IPS-18c (cell line): ENCODE data around the gene MYL5.

Source experiments
- H3K4me3 ChIP-seq: 2 replicates; pipeline ENCODE4 v1.7.0; 2013; ENCODE audit warnings: low read depth, mild to moderate bottlenecking, low read length, moderate library complexity; ENCODE audit not compliant: insufficient read depth
- H3K9me3 ChIP-seq: one replicate; pipeline ENCODE4 v1.6.1; 2013; ENCODE audit warnings: mild to moderate bottlenecking, low read length, moderate library complexity; ENCODE audit not compliant: control insufficient read depth, insufficient read depth

The MYL5 gene

DNA sequence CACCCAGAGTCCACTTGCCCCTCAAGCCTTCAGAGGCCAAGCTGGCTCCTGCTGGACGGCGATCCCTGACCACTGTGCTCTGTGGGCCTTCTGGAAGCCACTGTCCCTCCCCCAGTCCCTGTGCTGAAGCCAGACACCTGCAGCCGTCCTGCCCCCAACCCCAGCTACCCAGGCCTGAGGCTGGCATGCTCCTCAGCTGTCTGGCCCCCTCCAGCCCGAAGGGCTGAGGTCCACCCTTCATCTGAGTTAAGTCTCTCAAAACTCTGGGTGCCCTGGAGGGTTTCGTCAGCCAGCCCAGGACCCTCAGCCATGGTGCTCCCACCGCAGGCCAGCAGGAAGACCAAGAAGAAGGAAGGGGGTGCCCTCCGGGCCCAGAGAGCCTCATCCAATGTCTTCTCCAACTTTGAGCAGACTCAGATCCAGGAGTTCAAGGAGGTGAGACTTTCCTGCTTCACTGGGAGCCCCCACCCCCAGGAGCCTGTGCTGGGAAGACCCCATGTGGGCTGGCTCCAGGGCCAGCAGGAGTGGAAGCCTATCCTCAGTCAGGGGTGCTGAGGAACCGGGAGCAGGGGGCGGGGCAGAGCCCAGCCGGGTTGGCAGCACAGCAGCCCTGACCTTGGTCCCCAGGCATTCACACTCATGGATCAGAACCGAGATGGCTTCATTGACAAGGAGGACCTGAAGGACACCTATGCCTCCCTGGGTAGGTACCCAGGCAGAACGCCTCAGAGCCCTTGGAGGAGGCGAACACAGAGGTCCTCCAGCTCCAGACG lies 4.2 kb downstream of the MYL5 start:
- H3K9me3 ChIP-seq, result no peaks in the 10 kb centered on the region
- H3K4me3 ChIP-seq, result no peak overlapping the region

DNA sequence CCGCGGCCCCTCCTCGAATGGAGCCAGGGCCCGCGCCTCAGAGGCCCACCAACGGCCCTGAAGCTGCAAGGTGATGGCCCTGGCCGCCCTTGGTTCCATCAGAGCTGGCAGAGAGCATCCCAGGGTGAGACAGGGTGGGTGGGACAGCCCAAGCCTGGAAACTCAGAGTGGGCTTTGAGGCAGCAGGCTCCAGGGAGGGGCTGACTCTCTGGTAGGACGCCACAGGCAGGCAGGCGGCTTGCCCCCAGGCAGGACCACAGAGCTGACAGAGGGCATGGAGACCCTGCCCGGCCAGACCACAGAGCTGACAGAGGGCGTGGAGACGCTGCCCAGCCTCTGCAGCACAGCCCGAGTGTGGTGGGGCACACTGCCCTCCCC lies 4.8 kb downstream of the MYL5 start:
- Histone ChIP-seq H3K4me3 (no peak overlapping the region), H3K9me3 (no peaks in the 10 kb centered on the region)

DNA sequence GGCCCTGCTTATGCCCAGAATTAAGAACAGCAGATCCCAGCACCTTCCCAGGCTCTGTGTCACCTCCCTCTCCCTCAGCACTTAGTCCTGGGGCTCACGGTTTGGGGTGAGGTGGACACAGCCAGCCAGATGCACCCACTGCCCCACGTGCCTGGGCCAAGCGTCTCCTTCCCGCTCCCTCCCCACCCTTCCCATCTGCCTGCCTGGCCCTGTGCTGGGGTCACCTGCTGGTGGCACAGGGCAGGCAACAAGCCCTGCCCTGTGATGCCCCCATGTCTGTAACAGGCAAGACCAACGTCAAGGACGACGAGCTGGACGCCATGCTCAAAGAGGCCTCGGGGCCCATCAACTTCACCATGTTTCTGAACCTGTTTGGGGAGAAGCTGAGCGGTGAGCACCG lies 5.3 kb downstream of the MYL5 start:
- Histone ChIP-seq H3K4me3 (no peak overlapping the region), H3K9me3 (no peaks in the 10 kb centered on the region)

DNA sequence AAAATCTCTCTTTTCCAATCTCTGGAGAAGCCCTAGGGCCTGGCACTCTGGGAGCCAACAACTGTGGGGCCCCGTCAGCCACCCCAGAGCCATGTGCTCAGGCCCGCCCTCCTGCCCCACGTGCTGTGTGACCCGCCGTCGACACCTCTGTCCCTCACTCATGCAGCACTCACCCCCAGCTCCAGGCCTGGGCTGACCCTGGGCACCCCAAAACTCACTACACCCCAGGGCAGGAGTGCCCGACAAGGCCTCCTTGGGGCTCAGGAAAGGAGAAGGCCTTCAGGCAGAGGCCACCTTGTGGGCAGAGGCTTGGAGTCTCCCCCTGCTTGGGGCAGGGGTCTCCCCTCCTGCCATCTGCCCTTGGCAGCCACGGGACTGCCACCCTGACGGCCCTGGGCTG lies 5.7 kb downstream of the MYL5 start:
- Histone ChIP-seq H3K9me3 (no peaks in the 10 kb centered on the region), H3K4me3 (no peak overlapping the region)

DNA sequence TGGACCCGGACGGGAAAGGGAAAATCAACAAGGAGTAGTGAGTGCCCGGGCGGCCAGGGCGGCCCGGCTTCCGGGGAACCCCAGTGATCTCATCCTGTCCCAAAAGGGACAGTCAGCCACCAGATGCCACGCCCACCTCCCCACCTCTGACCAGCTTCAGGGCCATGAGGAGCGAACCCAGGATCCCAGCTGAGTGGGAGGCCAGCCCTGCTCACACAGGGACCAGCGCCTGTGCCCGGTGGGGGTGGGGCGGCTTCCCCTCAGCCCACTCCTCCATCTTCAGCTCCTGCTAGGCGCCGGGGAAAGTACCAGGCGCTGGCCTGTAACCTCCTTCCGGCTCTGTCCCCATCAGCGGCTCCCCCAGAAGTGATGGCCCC lies 6.2 kb downstream of the MYL5 start:
- Histone ChIP-seq H3K4me3 (peak overlapping the region; percentile 43), H3K9me3 (no peaks in the 10 kb centered on the region)

DNA sequence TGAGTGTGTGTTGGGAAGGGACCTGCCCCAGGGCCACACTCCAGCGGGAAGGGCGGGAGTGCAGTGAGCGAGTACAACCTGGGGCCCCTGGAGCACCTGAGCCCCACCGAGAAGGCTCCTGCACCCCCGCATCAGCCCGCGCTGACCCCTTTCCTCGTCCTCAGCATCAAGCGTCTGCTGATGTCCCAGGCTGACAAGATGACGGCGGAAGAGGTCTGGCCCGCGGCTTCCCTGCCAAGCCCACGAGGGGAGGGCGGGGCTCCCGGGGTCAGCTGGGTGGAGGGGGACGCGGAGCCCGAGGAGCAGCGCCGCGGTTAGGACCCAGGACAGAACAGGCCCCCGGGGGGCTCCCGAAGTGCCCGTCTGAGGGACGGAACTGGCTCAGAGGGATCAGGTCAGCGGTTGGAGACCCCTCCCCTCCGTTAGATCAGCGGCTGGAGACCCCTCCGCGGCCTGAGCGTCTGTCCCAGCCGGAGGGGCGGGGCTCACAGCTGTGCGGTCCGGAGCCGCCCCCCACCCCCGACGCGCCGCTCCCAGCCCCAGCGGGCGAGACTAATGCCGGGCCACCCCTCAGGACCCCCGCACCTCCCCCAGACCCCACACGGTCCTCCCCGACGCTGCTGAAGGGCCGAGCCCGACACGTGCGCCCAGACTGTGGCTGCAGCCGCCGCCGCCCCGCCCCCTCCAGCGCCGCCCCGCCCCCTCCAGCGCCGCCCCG lies 6.7 kb downstream of the MYL5 start:
- H3K9me3 ChIP-seq, result no peaks in the 10 kb centered on the region
- H3K4me3 ChIP-seq, result peak overlapping the region; percentile 43; the same call in 1 of the 2 replicates

DNA sequence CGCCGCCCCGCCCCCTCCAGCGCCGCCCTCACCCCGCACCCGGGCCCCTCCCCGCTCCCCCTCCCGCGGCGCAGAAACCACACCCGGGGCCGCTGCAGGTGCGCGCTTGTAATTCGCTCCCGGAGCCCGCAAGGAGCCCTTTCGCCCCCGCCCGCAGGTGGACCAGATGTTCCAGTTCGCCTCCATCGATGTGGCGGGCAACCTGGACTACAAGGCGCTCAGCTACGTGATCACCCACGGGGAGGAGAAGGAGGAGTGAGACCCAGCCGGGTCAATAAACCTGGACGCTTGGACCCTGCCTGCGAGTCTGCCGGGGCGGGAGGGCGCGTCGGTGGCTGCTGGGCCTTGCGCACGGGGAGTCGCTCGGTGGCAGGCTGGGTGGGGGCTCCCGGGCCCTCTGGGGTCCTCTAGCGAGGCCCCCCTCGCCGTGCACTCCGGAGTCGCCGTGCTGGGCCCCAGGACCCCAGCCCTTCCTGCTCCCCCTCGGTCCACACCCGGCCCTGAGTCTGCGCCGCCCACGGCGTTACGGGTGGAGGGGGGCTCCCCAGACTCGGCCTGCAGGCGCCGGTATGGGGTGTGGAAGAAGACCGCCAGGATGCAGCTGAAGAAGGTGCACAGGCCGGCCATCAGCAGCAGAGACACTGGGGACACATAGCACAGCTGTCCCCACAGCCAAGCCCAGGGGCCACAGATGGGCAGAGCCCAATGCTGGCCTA lies 7.6 kb downstream of the MYL5 start:
- Histone ChIP-seq H3K4me3 (no peak overlapping the region), H3K9me3 (no peaks in the 10 kb centered on the region)

DNA sequence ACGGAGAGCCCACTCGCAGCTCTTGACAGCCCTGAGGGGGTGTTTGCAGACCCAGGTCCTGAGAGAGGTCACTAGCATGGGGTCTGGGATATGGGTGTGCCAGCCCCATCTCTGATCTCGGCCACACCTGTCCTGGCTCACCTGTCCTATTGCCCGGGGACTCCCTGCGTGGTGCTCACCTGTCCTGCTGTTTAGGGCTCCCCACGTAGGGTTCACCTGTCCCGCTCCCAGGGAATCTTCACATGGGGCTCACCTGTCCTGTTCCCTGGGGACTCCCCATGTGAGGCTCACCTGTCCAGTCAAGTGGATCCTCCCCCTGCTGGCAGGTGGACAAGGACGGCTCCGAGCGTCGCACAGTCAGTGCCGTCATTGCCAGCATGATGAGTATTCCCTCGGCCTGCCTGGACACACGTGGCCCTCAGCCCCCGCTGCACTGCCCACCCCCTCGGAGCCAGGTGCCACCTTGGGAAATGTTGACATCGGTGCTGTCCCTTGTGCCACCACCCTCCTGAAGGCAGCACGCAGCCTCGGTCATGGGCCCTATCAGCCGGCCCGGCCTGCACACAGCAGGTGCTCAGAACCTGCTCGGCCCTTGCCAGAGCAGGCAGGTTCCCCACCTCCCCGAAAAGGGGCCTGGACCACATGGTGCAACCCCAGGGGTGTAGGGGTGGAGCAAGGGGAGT lies 8.3 kb downstream of the MYL5 start:
- Histone ChIP-seq H3K4me3 (no peak overlapping the region), H3K9me3 (no peaks in the 10 kb centered on the region)

DNA sequence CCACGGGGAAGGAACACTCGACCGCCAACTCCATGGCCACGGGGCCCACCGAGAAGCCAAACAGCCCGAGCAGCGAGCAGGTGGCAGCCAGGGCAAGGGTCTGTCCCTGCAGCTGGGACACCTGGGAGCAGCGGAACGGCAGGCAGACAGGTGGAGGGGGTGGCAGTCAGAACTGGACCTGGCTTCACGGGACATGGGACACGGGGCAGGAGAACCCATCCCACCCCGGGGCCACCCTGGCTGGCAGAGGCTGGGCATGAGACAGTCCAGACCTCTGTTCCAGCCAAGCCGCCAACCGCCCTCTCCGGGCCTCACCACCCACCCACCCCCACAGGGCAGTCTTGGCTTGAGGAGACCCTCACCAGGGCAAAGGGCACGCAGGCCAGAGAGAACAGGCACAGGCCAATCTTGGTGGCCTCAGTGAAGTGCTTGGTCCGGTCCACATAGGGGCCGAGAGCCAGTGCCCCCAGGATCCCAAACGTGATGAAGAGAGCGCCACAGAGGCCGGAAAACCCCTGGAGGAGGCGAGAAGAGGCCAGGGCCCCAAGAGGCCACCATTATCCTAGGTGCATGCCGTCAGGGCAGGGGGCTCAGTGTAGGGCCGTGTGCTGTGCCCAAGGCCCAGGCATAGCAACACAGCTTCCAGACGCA lies 9.0 kb downstream of the MYL5 start:
- H3K4me3 ChIP-seq, result no peak overlapping the region
- H3K9me3 ChIP-seq, result no peaks in the 10 kb centered on the region

DNA sequence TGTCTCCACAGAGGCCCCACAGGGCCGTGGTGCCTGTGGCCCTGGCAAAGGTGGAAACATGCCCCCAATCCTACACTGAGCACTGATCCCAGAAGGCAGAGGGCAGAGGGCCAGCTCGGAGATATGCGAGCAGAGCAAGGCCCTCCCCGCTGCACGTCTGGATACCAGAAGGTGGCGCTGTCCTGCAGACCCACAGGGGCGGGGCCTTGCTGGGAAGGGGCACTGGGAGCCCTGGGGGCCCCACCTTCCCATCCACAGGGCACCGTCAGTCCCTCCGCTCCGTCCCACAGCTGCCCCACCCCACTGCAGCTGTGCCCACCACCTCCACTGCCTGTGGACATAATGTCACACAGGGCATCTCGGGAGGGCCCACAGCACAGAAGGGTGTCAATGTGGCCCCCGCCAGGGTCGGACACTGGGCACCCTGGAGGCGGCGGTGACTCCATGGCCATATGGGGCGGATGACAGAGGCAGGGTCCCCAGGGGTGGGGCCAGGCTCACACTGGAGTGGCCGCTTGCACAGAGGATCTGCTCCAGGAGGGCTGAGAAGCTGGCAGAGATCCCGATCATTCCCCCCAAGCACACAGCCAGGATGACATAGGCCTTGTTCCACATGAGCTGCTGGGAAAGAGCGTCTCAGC lies 9.8 kb downstream of the MYL5 start:
- H3K4me3 ChIP-seq, result no peak overlapping the region
- no peaks in the 10 kb centered on the region for H3K9me3 ChIP-seq

DNA sequence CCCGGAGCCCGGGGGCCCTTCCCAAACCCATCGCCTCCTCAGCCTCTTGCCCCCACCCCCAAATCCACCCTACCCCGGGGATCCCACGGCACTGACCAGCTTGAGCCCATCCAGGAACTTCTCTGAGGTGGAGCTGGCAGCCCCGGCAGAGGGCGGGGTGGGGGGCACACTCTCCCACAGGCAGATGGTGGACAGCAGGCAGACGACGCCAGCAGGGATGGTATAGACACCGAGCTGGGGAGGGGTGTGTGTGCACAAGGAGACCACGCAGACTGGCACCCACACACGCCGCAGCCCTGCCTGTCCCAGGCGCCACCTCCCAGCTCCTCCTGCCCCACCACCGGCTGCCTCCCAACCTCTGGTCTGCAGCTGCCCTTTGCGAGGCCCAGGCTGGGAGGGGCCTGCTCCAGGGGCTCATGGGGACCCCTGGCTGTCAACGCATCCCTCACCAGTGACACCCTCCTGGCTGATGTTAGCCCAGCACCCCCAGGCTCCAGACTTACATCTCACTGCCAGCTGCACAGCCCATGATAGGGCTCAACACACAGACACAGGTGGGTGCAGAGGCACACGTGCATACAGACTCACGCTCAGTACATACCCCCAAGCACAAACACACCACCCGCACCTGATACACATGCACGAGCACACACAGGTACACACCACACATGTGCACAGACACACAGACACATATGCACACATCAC lies 10.4 kb downstream of the MYL5 start:
- no peak overlapping the region for H3K4me3 ChIP-seq
- peaks cover 3% of the 10 kb centered on the region for H3K9me3 ChIP-seq

DNA sequence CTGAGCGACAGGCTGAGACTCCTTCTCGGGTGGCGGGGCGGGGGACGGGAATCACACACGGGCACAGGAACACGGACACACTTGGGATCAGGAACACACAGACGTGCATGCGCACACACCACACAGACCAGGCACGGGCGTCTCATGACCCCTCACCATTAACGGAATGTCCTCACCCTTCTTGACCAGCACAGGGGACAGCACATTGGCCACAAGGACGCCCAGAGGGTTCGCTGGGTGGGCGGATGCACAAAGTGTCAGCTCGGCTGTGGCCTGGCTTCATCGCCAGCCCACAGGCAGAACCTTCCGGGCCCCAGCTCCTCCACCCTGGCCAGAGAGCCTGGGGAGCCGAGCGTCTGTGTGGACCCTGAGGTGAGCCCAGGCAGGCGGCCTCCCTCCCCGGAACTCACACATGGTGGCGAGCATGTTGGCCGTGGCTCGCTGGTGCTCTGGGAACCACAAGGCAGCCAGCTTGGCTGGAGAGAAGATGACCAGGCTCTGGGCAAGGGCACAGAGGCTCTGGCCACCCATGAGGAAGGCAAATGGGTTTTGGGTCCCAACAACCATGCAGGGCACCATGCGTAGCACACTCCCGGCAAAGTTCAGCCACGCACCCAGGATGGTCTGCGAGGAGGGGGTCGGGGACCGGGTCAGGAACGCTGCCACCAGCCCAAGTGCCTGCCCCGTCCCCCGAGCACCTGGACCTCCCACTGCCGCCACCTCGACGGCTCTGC lies 11.5 kb downstream of the MYL5 start:
- H3K9me3 ChIP-seq, result peaks cover 3% of the 10 kb centered on the region

DNA sequence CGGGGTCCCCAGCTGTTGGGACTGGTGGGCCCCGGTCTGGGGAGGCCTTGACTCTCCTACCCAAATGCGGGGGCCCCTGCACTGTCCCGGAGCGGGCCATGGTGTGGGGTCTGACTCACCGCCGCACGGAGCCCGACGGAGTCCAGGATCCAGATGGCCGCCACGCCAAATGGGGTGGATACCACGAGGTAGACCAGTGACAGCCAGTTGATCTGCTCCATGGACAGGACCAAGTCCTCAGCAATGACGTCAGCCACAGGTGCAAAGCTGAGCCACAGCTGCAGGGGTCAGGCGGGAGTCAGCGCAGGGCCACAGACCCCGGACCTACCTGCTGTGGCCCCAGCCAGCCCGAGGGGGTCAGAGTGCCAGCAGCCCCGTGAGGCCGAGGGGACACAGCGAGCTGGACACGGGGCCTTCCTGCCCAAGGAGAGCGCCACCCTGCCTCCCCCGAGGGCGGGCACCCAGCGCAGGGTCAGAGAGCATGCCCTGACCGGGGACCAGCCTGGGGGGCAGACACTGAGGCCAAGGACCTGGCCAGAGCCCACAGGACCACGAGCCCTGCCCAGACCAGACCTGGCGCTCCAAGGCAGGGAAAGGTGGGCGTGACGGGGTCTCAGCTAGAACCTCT lies 12.2 kb downstream of the MYL5 start:
- no peak overlapping the region for H3K4me3 ChIP-seq
- H3K9me3 ChIP-seq, result peaks cover 3% of the 10 kb centered on the region

More for the DNA sequence above, 11.5 kb downstream of the MYL5 start:
- H3K4me3 ChIP-seq, result no peak overlapping the region

DNA sequence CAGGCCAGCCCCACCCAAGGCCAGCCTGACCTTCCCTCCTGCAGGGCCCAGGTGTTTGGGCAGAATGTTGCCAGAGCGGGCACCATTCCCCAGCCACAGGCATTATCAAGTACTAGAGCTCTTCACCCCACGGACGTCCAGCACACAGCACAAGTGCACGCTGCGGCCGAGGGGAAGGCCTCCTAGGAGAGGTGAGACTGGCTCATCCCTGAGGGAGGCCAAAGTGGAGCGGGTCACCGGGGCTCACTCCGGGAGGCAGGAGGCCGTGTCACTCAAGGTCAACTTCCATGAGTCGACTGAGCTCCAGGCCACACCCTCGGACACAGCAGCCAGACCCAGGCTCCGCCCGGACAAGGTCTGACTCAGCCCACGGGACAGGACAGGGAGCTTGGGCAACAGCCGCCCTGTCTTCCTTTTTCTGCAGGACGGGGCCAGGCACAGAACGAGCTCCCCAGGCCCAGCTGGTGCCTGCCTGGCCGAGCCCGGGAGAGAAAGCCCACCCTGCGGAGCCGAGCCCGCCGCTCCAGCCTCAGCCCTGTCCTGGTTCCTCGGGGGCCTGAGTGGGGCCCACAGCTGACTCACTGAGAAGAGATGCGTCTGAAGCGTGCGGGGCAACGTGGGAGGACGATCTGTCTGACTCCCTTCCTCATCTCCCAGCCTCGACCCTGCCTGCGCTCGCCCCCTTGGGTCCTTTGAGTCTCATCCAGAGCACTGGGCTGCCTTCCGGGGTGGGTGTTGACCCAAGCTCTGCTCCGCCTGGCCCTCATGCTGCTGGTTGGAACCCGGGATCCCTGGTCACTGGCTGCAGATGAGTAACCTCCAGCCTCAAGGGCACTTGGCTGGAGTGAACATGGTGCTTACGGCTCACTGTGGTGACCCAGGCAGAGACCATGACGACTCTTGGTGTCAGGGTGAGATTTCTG lies 13.0 kb downstream of the MYL5 start:
- H3K4me3 ChIP-seq, result no peak overlapping the region; the same call in 1 of the 2 replicates

More for the DNA sequence above, 13.0 kb downstream of the MYL5 start:
- H3K9me3 ChIP-seq, result peaks cover 3% of the 10 kb centered on the region
